ENCODE data around the gene AHDC1.
"Not testable (repeated sequence)": the region's sequence is repeated elsewhere in the genome, so short reads cannot be mapped to it uniquely, and the experiment has no call there.

The AHDC1 gene

GRCh38 chr1:27513528-27513927 is 90.4 kb downstream of the AHDC1 start:
- DNase-seq (ENCODE audit: low spot score): no peak

GRCh38 chr1:27509127-27510080 is 94.5 kb downstream of the AHDC1 start:
- DNase-seq (ENCODE audit: low spot score): no peak

- no peak for DNase-seq (ENCODE audit: low spot score)
These were observed 95.8 kb downstream of the AHDC1 start for GRCh38 chr1:27507960-27508665.

- no peak for DNase-seq (ENCODE audit: low spot score)
These were observed 97.2 kb downstream of the AHDC1 start for GRCh38 chr1:27506703-27507102.

- no peak for DNase-seq (ENCODE audit: low spot score)
These were observed 98.6 kb downstream of the AHDC1 start for GRCh38 chr1:27505420-27505680.

GRCh38 chr1:27504588-27505419 is 99.1 kb downstream of the AHDC1 start:
- peak; percentile 72 for DNase-seq (ENCODE audit: low spot score)

GRCh38 chr1:27503844-27504587 is 99.9 kb downstream of the AHDC1 start:
- no peak for DNase-seq (ENCODE audit: low spot score)

GRCh38 chr1:27503033-27503432 is 100.9 kb downstream of the AHDC1 start:
- DNase-seq (ENCODE audit: low spot score): no peak

GRCh38 chr1:27501159-27501558 is 102.8 kb downstream of the AHDC1 start:
- DNase-seq (ENCODE audit: low spot score): not testable (repeated sequence)

- DNase-seq (ENCODE audit: low spot score): no peak
These were observed 104.8 kb downstream of the AHDC1 start for GRCh38 chr1:27499142-27499541.

GRCh38 chr1:27496604-27497155 is 107.3 kb downstream of the AHDC1 start:
- DNase-seq (ENCODE audit: low spot score): no peak

- no peak for DNase-seq (ENCODE audit: low spot score)
These were observed 111.1 kb downstream of the AHDC1 start for GRCh38 chr1:27492796-27493195.

- DNase-seq (ENCODE audit: low spot score): no peak
These were observed 111.9 kb downstream of the AHDC1 start for GRCh38 chr1:27491748-27492700.

- DNase-seq (ENCODE audit: low spot score): peak; percentile 95
These were observed 113.8 kb downstream of the AHDC1 start, which contains the start of gene WASF2 for GRCh38 chr1:27489973-27490741. TSS of gene WASF2 (minus strand) at chr1:27490167. CDS start at chr1:27428890, 61,277 bp downstream.

GRCh38 chr1:27489501-27489972 is 114.4 kb downstream of the AHDC1 start:
- no peak for DNase-seq (ENCODE audit: low spot score)

- DNase-seq (ENCODE audit: low spot score): no peak
These were observed 115.7 kb downstream of the AHDC1 start for GRCh38 chr1:27487966-27488884.

GRCh38 chr1:27485363-27485762 is 118.6 kb downstream of the AHDC1 start:
- DNase-seq (ENCODE audit: low spot score): no peak

Measured in AG08396 (cell line).